GM12865 (cell line): Measurements from ENCODE around the gene KCNC2.

ENCODE experiments used
- DNase-seq: peaks from one replicate; pipeline ENCODE4 v3.0.0; 2010; ENCODE audit warnings: low read depth
- H3K4me3 ChIP-seq: 2 replicates; pipeline ENCODE4 v1.5.1; 2011; ENCODE audit warnings: mild to moderate bottlenecking, low read depth, low read length, control low read depth
- CTCF ChIP-seq: IDR thresholded peaks from 2 replicates; pipeline ENCODE4 v1.5.1; 2011; ENCODE audit warnings: low read length, control low read depth, low read depth, inconsistent platforms; ENCODE audit not compliant: insufficient read depth; ENCODE audit errors: missing control alignments

Gene KCNC2

GRCh38 chr12:75172611-75173010, 37.0 kb downstream of the KCNC2 start:
- no peak overlapping the region for H3K4me3 ChIP-seq
- DNase-seq, result no peak
- no peak for TF ChIP-seq CTCF

- DNase-seq, result peak; percentile 30
- no peak for TF ChIP-seq CTCF
- no peak overlapping the region for H3K4me3 ChIP-seq
Observed at GRCh38 chr12:75170640-75171185, 38.9 kb downstream of the KCNC2 start.

GRCh38 chr12:75162845-75163244, 46.8 kb downstream of the KCNC2 start:
- DNase-seq, result no peak
- no peak overlapping the region for H3K4me3 ChIP-seq
- no peak for TF ChIP-seq CTCF

GRCh38 chr12:75161488-75161887, 48.2 kb downstream of the KCNC2 start:
- no peak for TF ChIP-seq CTCF
- DNase-seq, result no peak
- H3K4me3 ChIP-seq, result no peak overlapping the region

- H3K4me3 ChIP-seq, result no peak overlapping the region
- no peak for DNase-seq
- no peak for TF ChIP-seq CTCF
Observed at GRCh38 chr12:75157385-75157784, 52.3 kb downstream of the KCNC2 start.

- no peak overlapping the region for H3K4me3 ChIP-seq
- no peak for DNase-seq
- TF ChIP-seq CTCF, result no peak
Observed at GRCh38 chr12:75155962-75156361, 53.7 kb downstream of the KCNC2 start.

- H3K4me3 ChIP-seq, result no peak overlapping the region
- no peak for DNase-seq
- no peak for TF ChIP-seq CTCF
Observed at GRCh38 chr12:75154388-75154787, 55.3 kb downstream of the KCNC2 start.
